HFFc6 (cell line): ENCODE data around the gene GJA3. TPM values are rescaled to one million over a fixed set of nuclear protein-coding genes. Genes with fewer than 3 reads are reported as not detected.

Experiments used
- DNase-seq: peaks from one replicate; pipeline ENCODE4 v3.0.0-alpha.2; 2018
- H3K27ac Mint-ChIP-seq: 2 replicates; pipeline ENCODE4 v1.8.0; 2020; ENCODE audit warnings: mild to moderate bottlenecking, mixed read lengths
- H3K27me3 Mint-ChIP-seq: 2 replicates; pipeline ENCODE4 v1.8.0; 2021; ENCODE audit warnings: mild to moderate bottlenecking, moderate library complexity, mixed read lengths; ENCODE audit not compliant: insufficient read depth
- H3K36me3 Mint-ChIP-seq: 2 replicates; pipeline ENCODE4 v1.8.0; 2021; ENCODE audit warnings: low read depth, mixed read lengths
- H3K4me1 Mint-ChIP-seq: 2 replicates; pipeline ENCODE4 v1.8.0; 2020; ENCODE audit warnings: low read depth, mixed read lengths
- H3K4me3 Mint-ChIP-seq: 2 replicates; pipeline ENCODE4 v1.8.0; 2020; ENCODE audit warnings: mild to moderate bottlenecking, moderate library complexity, mixed read lengths
- H3K9me3 Mint-ChIP-seq: 2 replicates; pipeline ENCODE4 v1.8.0; 2020; ENCODE audit warnings: mild to moderate bottlenecking, mixed read lengths
- CTCF ChIP-seq: fragments of 200-600 bp; sonication (generic); IDR thresholded peaks from 2 replicates; pipeline ENCODE4 v1.5.0; 2021; ENCODE audit warnings: antibody characterized with exemption, mild to moderate bottlenecking
- total RNA-seq, 6 experiments: library from RNA; stranded (reverse); fragmentation: NEBNext Ultra II Directional; extraction: Animal tissue kit (Norgen Biotek cat#: 25700); gene quantifications; 2 replicates in 1 of 6; 3 replicates in 5 of 6; pipeline ENCODE4 v1.2.3, GENCODE V29; 2021

Gene GJA3
- total RNA-seq, 6 experiments from 2014 or later: 0.09 to 0.14 (median 0.11) TPM

- no peaks in the 10 kb centered on the region for H3K36me3 Mint-ChIP-seq
- H3K4me3 Mint-ChIP-seq: no peak overlapping the region
- H3K9me3 Mint-ChIP-seq: no peaks in the 10 kb centered on the region
- peaks cover 57% of the 10 kb centered on the region for H3K27me3 Mint-ChIP-seq
- no peak overlapping the region for H3K27ac Mint-ChIP-seq
- no peak for TF ChIP-seq CTCF
- no peaks in the 10 kb centered on the region for H3K4me1 Mint-ChIP-seq
- no peak for DNase-seq
These were observed 19.4 kb downstream of the GJA3 start for GRCh38 chr13:20141238-20142022.

DNA sequence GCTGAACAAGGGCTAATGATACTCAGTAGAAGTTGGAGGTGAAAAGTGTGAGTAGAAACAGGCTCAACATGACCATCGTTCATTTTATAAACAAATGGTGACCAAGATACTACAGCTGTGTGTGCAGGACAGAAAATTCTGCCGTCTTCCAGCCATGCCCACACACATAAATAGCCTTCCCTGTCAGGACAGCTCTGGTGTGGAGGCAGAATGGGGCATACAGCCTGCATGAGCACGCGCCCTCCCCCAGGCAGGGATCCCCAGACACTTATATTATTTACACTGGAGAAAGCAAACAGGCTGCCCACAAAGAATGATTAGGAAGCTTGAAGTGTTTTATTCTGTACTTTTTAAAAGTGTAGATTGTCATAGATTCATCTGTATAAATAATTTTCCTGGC lies 20.4 kb downstream of the GJA3 start:
- DNase-seq: no peak
- H3K4me1 Mint-ChIP-seq: no peaks in the 10 kb centered on the region
- H3K36me3 Mint-ChIP-seq: no peaks in the 10 kb centered on the region
- peaks cover 48% of the 10 kb centered on the region for H3K27me3 Mint-ChIP-seq
- no peak for TF ChIP-seq CTCF
- no peak overlapping the region for H3K4me3 Mint-ChIP-seq
- no peaks in the 10 kb centered on the region for H3K9me3 Mint-ChIP-seq
- no peak overlapping the region for H3K27ac Mint-ChIP-seq

DNA sequence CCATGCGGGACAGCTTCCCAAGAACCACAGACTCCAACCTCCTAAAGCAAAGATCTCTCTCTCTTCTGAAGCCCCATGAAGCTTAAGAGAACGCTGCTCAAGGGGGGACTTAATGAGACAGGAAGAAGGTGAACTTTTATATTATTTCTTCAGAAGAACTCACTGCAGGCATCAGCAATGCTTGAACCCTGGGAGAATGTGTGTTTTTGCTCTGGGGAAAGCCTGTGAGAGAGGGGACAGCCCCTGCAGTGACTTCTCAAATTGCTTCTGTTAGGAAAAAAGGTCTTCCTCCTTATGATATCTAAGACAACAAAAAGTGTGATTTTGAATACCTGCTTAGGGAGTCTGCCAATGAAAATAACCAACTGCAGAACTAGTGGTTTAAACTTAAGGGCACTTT lies 23.0 kb downstream of the GJA3 start:
- no peak for DNase-seq
- Mint-ChIP-seq H3K27me3 (peaks cover 30% of the 10 kb centered on the region), H3K27ac (no peak overlapping the region), H3K36me3 (no peaks in the 10 kb centered on the region), H3K4me1 (no peaks in the 10 kb centered on the region), H3K9me3 (no peaks in the 10 kb centered on the region), H3K4me3 (no peak overlapping the region)
- TF ChIP-seq CTCF: no peak

GRCh38 chr13:20136781-20137703 lies 23.8 kb downstream of the GJA3 start:
- Mint-ChIP-seq H3K27me3 (peaks cover 27% of the 10 kb centered on the region), H3K4me1 (no peaks in the 10 kb centered on the region), H3K9me3 (no peaks in the 10 kb centered on the region), H3K4me3 (no peak overlapping the region), H3K36me3 (no peaks in the 10 kb centered on the region), H3K27ac (no peak overlapping the region)
- peak; percentile 40; the same call in 1 of the 2 replicates for TF ChIP-seq CTCF
- no peak for DNase-seq

GRCh38 chr13:20134732-20135131 lies 26.1 kb downstream of the GJA3 start:
- Mint-ChIP-seq H3K4me1 (no peaks in the 10 kb centered on the region), H3K4me3 (no peak overlapping the region), H3K9me3 (no peaks in the 10 kb centered on the region), H3K27me3 (peaks cover 9% of the 10 kb centered on the region), H3K27ac (no peak overlapping the region), H3K36me3 (no peaks in the 10 kb centered on the region)
- no peak for DNase-seq
- no peak for TF ChIP-seq CTCF
